Epithelial cell of proximal tubule (primary cell): Measurements from ENCODE around the gene C4orf51. TPM values are rescaled to one million over a fixed set of nuclear protein-coding genes. Genes with fewer than 3 reads are reported as not detected.

Experiments
- total RNA-seq: library from RNA; depleted of rRNA; stranded (reverse); fragments of >200 nt; gene quantifications from 2 replicates; pipeline ENCODE4 v1.2.3, GENCODE V29; 2015

C4orf51 gene
- total RNA-seq, 1 donor from 2014 or later = not detected

Other genes with a start within 250 kb of the C4orf51 start
- gene SMAD1, start 198.3 kb upstream of the C4orf51 start, total RNA-seq = 23.4 and 24.3 TPM in 2 replicates
- gene MMAA, start 60.8 kb upstream of the C4orf51 start, total RNA-seq = 5.6 and 7.1 TPM in 2 replicates